ENCODE results near the gene CTBS.

- TF ChIP-seq CTCF (IDR thresholded peaks at IDR 0.05) (no peak), POLR2A (IDR thresholded peaks at IDR 0.05) (no peak)
Measured at GRCh38 chr1:84574936-84575335, 696 bp upstream of the CTBS start.
